Pancreas (tissue), 10 donors: Measurements from ENCODE around the gene SULT4A1. TPM values are rescaled to one million over a fixed set of nuclear protein-coding genes. Genes with fewer than 3 reads are reported as not detected.
A peak's percentile ranks its signal among the peaks of the same experiment; 100 is the strongest.

Experiments used
- ATAC-seq, 4 donors: fragments of 200-7000 bp; cut with Tn5 transposase; one replicate each; pipeline versions ENCODE4 v1.8.0 to v1.9.1; 2020; ENCODE audit warnings: mild to moderate bottlenecking in 4 of 4, moderate library complexity in 4 of 4
- DNase-seq, 6 donors: peaks; one replicate each; pipeline ENCODE4 v3.0.0-alpha.2; 2020
- FAIRE-seq: peaks from 2 replicates; lab custom pipeline; 2012; peaks lifted over from hg19 to GRCh38; lab: Jason Lieb, UNC
- H3K27ac ChIP-seq, 4 donors: fragments of 200-600 bp; sonication (generic); 1 replicate in 3 of 4; 2 replicates in 1 of 4; pipeline versions ENCODE4 v1.5.0 to v1.8.0; 2020
- H3K27me3 ChIP-seq, 4 donors: fragments of 200-600 bp; one replicate each; pipeline ENCODE4 v1.8.0; 2021
- H3K36me3 ChIP-seq, 3 donors: fragments of 200-600 bp; sonication (generic) in 1 of 3; one replicate each; pipeline versions ENCODE4 v1.5.0 to v1.8.0; 2020 to 2021
- H3K4me1 ChIP-seq, 3 donors: fragments of 200-600 bp; one replicate each; pipeline ENCODE4 v1.8.0; 2021
- H3K4me3 ChIP-seq, 4 donors: fragments of 200-600 bp; sonication (generic) in 2 of 4; one replicate each; pipeline versions ENCODE4 v1.5.0 to v1.8.0; 2020 to 2021
- H3K9me3 ChIP-seq, 4 donors: fragments of 200-600 bp; one replicate each; pipeline ENCODE4 v1.8.0; 2021
- CTCF ChIP-seq, 4 donors: fragments of 200-600 bp; sonication (generic) in 3 of 4; IDR thresholded peaks; one replicate each; pipeline versions ENCODE4 v1.5.0 to v1.8.0; 2021; ENCODE audit warnings: antibody characterized with exemption in 4 of 4
- WGBS, 2 donors: extraction: QIAGEN DNeasy Blood & Tissue Kit; methylation state at CpG; one replicate each; pipeline ENCODE4 v1.1.7; 2013; 5-methylcytosine and 5-hydroxymethylcytosine counted together
- intact Hi-C, 3 donors: fragments of 100-400 bp; cut with DNase I; formaldehyde crosslinking; loops; one replicate each; pipeline versions ENCODE4 v1.11.1 to v1.14.2; 2022
- polyA plus RNA-seq, 2 donors: library from polyadenylated mRNA; stranded (reverse); fragments of 200-250 nt; gene quantifications; one replicate each; pipeline ENCODE4 v1.2.3, GENCODE V29; 2013
- total RNA-seq, 6 donors: library from RNA; stranded (reverse); fragmentation: NEBNext Ultra II Directional in 4 of 6; extraction: Animal tissue kit (Norgen Biotek cat#: 25700) in 4 of 6; gene quantifications; one replicate each; pipeline versions ENCODE4 v1.2.1 to v1.2.4, GENCODE V29; 2021 to 2023
- donor health status: healthy with polysubstance abuse.
- donor health status: DM: no; HTN: no; CAD: no; lungs with moderate emphysema.
- donor health status: DM: no; HTN: no; CAD: no.
- donor health status: control.
- donor health status: control.
- donor health status: Bipolar disorder and iron deficiency.
- donor health status: DM: yes; HTN: yes; CAD: no.
- donor health status: DM: no; HTN: no; CAD: no.
- donor health status: DM: no; HTN: no; CAD: no.
- donor health status: DM: yes; HTN: yes; CAD: no.

The SULT4A1 gene
- total and polyA plus RNA-seq, 8 donors: 0.09 to 5.4 (median 0.37) TPM; not detected in 1

- FAIRE-seq: no peak
- intact Hi-C loops: no loop called here
- TF ChIP-seq CTCF (IDR thresholded peaks at IDR 0.05): no peak
- 33 to 56% methylated on average over 5 of the region's 5 CpGs for WGBS, 2 donors
- no peaks in the 10 kb centered on the region for H3K36me3 ChIP-seq
- no peaks in the 10 kb centered on the region for H3K27me3 ChIP-seq
- no peak for ATAC-seq
- H3K4me1 ChIP-seq: no peaks in the 10 kb centered on the region
- no peak overlapping the region for H3K27ac ChIP-seq
- no peaks in the 10 kb centered on the region for H3K9me3 ChIP-seq
- H3K4me3 ChIP-seq: no peak overlapping the region
- no peak for DNase-seq
These were observed 39.8 kb upstream of the SULT4A1 start for GRCh38 chr22:43901976-43902643.

GRCh38 chr22:43900206-43900605 is 37.9 kb upstream of the SULT4A1 start:
- H3K27ac ChIP-seq: no peak overlapping the region
- no peak for TF ChIP-seq CTCF (IDR thresholded peaks at IDR 0.05)
- WGBS, 2 donors: 35 to 53% methylated on average over 7 of the region's 7 CpGs
- DNase-seq: no peak
- no peaks in the 10 kb centered on the region for H3K27me3 ChIP-seq
- intact Hi-C loops: no loop called here
- H3K36me3 ChIP-seq: no peaks in the 10 kb centered on the region
- FAIRE-seq: no peak
- no peak for ATAC-seq
- H3K4me3 ChIP-seq: no peak overlapping the region
- no peaks in the 10 kb centered on the region for H3K4me1 ChIP-seq
- no peaks in the 10 kb centered on the region for H3K9me3 ChIP-seq

GRCh38 chr22:43897751-43898261 is 35.5 kb upstream of the SULT4A1 start:
- DNase-seq (peak in 1 of 6 donors; percentile 23), ATAC-seq (peak in 2 of 4 donors; percentile 30 to 49), FAIRE-seq (no peak)
- intact Hi-C loops: no loop called here
- no peaks in the 10 kb centered on the region for H3K36me3 ChIP-seq
- no peaks in the 10 kb centered on the region for H3K27me3 ChIP-seq
- TF ChIP-seq CTCF (IDR thresholded peaks at IDR 0.05): no peak
- H3K4me1 ChIP-seq: no peaks in the 10 kb centered on the region
- H3K9me3 ChIP-seq: no peaks in the 10 kb centered on the region
- no peak overlapping the region for H3K27ac ChIP-seq
- 25 to 27% methylated on average over 12 of the region's 12 CpGs for WGBS, 2 donors
- no peak overlapping the region for H3K4me3 ChIP-seq

- Histone ChIP-seq H3K9me3 (no peaks in the 10 kb centered on the region), H3K36me3 (no peaks in the 10 kb centered on the region), H3K4me3 (no peak overlapping the region), H3K27me3 (peaks cover 0 to 8% (median 3%) of the 10 kb centered on the region in 4 donors), H3K4me1 (no peaks in the 10 kb centered on the region), H3K27ac (no peak overlapping the region)
- TF ChIP-seq CTCF (IDR thresholded peaks at IDR 0.05): no peak
- intact Hi-C loops: no loop called here
- WGBS, 2 donors: 35 to 36% methylated on average over 11 of the region's 11 CpGs
- DNase-seq (no peak), FAIRE-seq (no peak), ATAC-seq (no peak)
These were observed 33.8 kb upstream of the SULT4A1 start for GRCh38 chr22:43895986-43896645.

GRCh38 chr22:43894122-43894521 is 31.8 kb upstream of the SULT4A1 start:
- no peak overlapping the region for H3K27ac ChIP-seq
- no peaks in the 10 kb centered on the region for H3K9me3 ChIP-seq
- 65 to 80% methylated on average over 5 of the region's 5 CpGs for WGBS, 2 donors
- no peak for ATAC-seq
- H3K36me3 ChIP-seq: no peaks in the 10 kb centered on the region
- H3K4me3 ChIP-seq: no peak overlapping the region
- TF ChIP-seq CTCF (IDR thresholded peaks at IDR 0.05): no peak
- intact Hi-C loops: no loop called here
- peaks cover 0 to 16% (median 3%) of the 10 kb centered on the region in 4 donors for H3K27me3 ChIP-seq
- DNase-seq: peak in 1 of 6 donors; percentile 24
- H3K4me1 ChIP-seq: no peaks in the 10 kb centered on the region
- FAIRE-seq: no peak
